Activated naive CD8-positive, alpha-beta T cell treated with anti-CD3 and anti-CD28 coated beads, Interleukin-2, amount 10 ng/mL, durations not matched to agents 7 days and 5 days (primary cell): ENCODE measurements around the gene SNCG. TPM values are rescaled to one million over a fixed set of nuclear protein-coding genes. Genes with fewer than 3 reads are reported as not detected.
A peak's percentile ranks its signal among the peaks of the same experiment; 100 is the strongest.
"Not testable (repeated sequence)": the region's sequence is repeated elsewhere in the genome, so short reads cannot be mapped to it uniquely, and the experiment has no call there.

Source experiments
- ATAC-seq: fragments of 150-1000 bp; cut with Tn5 transposase; one replicate; pipeline ENCODE4 v1.10.0; 2021; ENCODE audit warnings: low read depth, moderate library complexity
- POLR2A ChIA-PET: fragments of 350-600 bp; sonication (Branson Sonifier 250); formaldehyde crosslinking; loops from one replicate; lab custom pipeline; 2021; ENCODE audit warnings: antibody characterized with exemption; lab: Charles Lee
- DNase-seq: peaks from one replicate; pipeline ENCODE4 v3.0.0; 2021
- H3K27ac Mint-ChIP-seq: one replicate; pipeline ENCODE4 v1.8.0; 2022; ENCODE audit warnings: mild to moderate bottlenecking, mixed read lengths
- H3K27me3 Mint-ChIP-seq: one replicate; pipeline ENCODE4 v1.8.0; 2022; ENCODE audit warnings: mild to moderate bottlenecking, moderate library complexity, mixed read lengths
- H3K36me3 Mint-ChIP-seq: one replicate; pipeline ENCODE4 v1.8.0; 2021; ENCODE audit warnings: mild to moderate bottlenecking, mixed read lengths
- H3K4me1 Mint-ChIP-seq: one replicate; pipeline ENCODE4 v1.8.0; 2021; ENCODE audit warnings: mixed read lengths
- H3K4me3 Mint-ChIP-seq: one replicate; pipeline ENCODE4 v1.8.0; 2022; ENCODE audit warnings: mild to moderate bottlenecking, moderate library complexity, mixed read lengths
- H3K9me3 Mint-ChIP-seq: one replicate; pipeline ENCODE4 v1.8.0; 2021; ENCODE audit warnings: mixed read lengths
- total RNA-seq, 2 experiments: library from RNA; stranded (reverse); gene quantifications; one replicate each; pipeline ENCODE4 v1.2.3, GENCODE V29; 2021

SNCG gene
- total RNA-seq, 2 experiments from 2014 or later = not detected

DNA sequence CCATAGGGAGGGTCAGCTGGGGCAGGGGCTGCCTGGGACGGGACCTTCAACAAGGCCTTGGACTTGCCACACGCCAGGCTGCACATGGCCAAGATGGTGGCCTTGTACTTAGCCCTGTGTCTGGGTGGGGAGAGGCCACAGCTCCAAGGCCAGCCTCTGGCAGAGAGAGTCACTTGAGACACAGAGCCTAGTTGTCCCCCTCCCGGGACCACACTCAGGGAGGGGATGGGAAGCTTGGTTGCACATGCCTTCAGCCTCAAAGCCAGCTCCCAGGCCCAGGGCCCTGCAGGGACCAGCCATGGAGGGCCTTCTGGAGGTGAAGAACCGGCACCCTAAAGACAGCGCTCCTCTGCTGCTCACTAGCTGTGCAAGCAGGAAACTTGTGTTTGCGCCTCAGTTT is 17.7 kb upstream of the SNCG start:
- POLR2A ChIA-PET = interaction anchor here (1.0 kb wide), 1 partner anchor 26 kb away, joined by 4 read pairs; no protein-coding TSS in a partner anchor
- H3K27ac Mint-ChIP-seq = no peak overlapping the region

DNA sequence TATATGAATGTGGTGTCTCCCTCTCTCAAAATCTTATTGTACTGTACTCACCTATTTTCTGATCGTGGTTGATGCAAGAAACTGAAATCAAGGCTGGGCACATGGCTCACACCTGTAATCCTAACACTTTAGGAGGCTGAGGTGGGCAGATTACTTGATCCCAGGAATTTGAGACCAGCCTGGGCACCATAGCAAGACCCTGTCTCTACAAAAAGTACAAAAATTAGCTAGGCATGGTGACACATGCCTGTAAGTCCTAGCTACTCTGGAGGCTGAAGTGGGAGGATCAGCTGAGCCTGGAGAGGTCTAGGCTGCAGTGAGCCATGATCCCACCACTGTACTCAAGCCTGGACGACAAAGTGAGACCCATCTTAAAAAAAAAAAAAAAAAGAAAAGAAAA is 17.0 kb upstream of the SNCG start:
- Mint-ChIP-seq H3K4me1 (peaks cover 9% of the 10 kb centered on the region), H3K9me3 (no peaks in the 10 kb centered on the region), H3K4me3 (no peak overlapping the region), H3K36me3 (no peaks in the 10 kb centered on the region), H3K27ac (no peak overlapping the region), H3K27me3 (peaks cover 3% of the 10 kb centered on the region)
- DNase-seq = no peak
- POLR2A ChIA-PET = interaction anchor here (1.0 kb wide), 1 partner anchor 25 kb away, joined by 4 read pairs; no protein-coding TSS in a partner anchor
- no peak for ATAC-seq

More for the DNA sequence above, 17.7 kb upstream of the SNCG start:
- H3K4me3 Mint-ChIP-seq = no peak overlapping the region
- H3K36me3 Mint-ChIP-seq = no peaks in the 10 kb centered on the region
- peaks cover 3% of the 10 kb centered on the region for H3K27me3 Mint-ChIP-seq
- no peak for ATAC-seq
- DNase-seq = no peak
- H3K9me3 Mint-ChIP-seq = no peaks in the 10 kb centered on the region
- peaks cover 8% of the 10 kb centered on the region for H3K4me1 Mint-ChIP-seq

DNA sequence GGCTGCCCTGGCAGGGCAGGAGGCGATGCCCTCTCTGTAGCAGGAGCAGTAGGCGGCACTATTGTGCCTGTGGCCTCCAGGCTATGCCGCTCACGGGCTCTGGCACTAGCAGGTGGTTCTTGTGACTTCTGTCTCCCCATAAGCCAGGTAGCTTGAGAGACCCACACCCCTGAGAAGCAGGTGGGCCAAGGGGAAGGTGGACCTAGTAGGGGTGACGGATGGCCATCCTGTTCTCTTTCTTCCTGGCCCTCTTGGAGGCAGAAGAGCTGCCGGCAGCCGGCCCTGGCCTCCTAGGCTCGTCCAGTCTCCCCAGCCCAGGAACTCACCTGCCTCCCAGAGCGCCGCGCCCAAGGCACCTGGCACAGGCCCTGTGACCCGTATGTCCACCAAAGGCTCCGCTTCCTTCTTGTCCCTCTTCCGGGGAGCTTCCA is 16.4 kb upstream of the SNCG start:
- no peak for DNase-seq
- Mint-ChIP-seq H3K4me1 (peaks cover 9% of the 10 kb centered on the region), H3K9me3 (no peaks in the 10 kb centered on the region), H3K4me3 (no peak overlapping the region), H3K36me3 (no peaks in the 10 kb centered on the region), H3K27me3 (peaks cover 7% of the 10 kb centered on the region), H3K27ac (no peak overlapping the region)
- no peak for ATAC-seq
- POLR2A ChIA-PET = no interaction called here

DNA sequence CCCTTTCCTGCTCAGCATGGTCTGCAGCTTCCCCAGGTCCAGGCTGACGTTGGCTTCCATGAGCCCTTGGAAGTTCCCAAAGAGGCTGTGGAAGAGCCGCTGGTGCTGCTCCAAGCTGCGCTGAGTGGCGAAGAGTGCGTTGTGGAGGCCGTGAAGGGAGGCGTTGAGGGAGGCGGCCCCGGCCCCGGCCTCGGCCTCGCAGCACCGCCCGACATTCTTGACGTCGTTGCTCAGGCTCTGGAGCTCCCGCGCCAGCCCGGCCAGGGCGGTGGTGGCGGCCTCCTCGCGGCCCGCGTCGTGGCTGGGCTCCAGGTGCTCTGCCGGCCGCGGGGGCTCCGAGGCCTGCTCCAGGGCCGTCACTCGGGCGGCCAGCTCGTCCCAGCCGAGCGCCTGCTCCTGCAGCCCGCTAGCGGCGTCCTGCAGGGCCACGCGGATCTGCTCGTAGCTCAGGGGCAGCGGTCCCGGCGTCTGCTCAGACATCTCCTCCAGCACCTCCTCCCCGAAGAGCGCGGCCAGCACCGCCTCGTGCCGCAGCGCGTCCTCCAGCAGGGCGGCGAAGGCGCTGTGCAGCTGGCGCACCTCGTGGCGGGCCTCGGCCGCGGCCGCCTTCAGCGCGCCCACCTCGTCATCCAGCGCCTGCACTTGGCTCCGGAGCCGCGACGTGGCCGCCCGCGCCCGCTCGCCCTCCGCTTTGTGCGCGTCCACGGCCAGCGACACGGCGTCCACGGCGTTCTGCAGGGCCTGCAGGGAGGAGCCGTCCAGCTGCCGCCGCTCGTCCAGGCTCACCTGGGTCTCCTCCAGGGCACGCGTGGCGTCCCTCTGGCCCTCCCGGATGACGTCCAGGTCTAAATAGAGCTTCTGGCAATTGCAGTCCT is 15.7 kb upstream of the SNCG start:
- H3K27me3 Mint-ChIP-seq = peaks cover 5% of the 10 kb centered on the region
- ATAC-seq = no peak
- DNase-seq = no peak
- no peaks in the 10 kb centered on the region for H3K9me3 Mint-ChIP-seq
- H3K27ac Mint-ChIP-seq = no peak overlapping the region
- H3K36me3 Mint-ChIP-seq = no peaks in the 10 kb centered on the region
- peaks cover 9% of the 10 kb centered on the region for H3K4me1 Mint-ChIP-seq
- no peak overlapping the region for H3K4me3 Mint-ChIP-seq
- POLR2A ChIA-PET = no interaction called here

DNA sequence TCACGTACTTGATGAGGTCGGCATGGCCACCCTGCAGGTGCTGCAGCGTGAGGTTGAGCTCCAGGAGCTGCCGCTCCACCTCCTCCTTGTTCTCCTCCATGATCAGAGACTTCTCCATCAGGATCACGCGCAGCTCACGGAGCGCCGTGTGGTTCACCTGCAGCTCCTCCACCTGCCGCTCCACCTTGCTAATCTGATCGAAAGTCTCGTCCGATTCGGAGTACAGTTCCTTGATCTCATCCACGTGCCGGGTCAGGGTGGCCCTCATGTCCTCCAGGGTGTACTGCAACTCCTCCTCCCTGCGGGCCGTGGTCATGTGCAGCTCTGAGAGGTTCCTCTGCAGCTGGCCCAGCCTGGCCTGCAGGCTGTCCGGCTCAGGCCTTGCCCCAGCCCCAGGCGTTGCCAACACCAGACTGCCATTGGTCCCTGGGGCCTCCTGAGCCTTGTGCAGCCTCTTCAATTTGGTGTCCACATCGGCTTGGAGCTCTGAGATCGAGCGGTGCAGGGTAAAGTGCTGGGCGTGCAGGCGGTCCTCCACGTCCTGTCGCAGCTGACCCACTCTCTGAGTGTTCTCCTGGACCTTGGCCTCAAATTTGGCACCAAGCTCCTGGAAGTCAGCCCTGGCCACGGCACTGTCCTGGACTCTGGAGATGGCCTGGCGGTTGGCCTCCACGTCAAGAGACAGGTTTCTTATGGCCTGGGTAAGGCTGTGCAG is 14.9 kb upstream of the SNCG start:
- Mint-ChIP-seq H3K9me3 (no peaks in the 10 kb centered on the region), H3K27me3 (peaks cover 5% of the 10 kb centered on the region), H3K4me1 (peaks cover 9% of the 10 kb centered on the region), H3K4me3 (no peak overlapping the region), H3K36me3 (no peaks in the 10 kb centered on the region), H3K27ac (no peak overlapping the region)
- no peak for DNase-seq
- ATAC-seq = no peak
- POLR2A ChIA-PET = no interaction called here

DNA sequence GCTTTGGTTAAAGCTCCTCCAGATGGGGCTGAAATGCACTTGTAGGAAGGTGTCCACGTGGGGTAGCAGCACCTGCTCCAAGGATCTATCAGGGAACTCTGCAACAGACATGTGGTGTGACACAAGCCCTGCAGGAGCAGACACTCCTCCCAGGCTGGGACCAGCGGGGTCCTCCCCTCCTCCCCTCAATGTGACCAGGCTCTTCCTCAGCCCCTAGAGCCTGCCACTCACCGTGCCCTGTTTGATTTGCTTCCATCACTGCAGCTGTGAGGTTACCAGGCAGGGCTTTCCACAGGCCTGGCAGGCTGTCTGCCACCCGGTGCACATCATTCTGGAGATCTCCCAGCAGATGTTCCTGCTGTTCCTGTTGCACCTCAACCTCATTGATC is 14.4 kb upstream of the SNCG start:
- no peaks in the 10 kb centered on the region for H3K9me3 Mint-ChIP-seq
- H3K4me3 Mint-ChIP-seq = no peak overlapping the region
- H3K4me1 Mint-ChIP-seq = peaks cover 9% of the 10 kb centered on the region
- peaks cover 5% of the 10 kb centered on the region for H3K27me3 Mint-ChIP-seq
- H3K27ac Mint-ChIP-seq = no peak overlapping the region
- ATAC-seq (no peak), DNase-seq (no peak)
- no peaks in the 10 kb centered on the region for H3K36me3 Mint-ChIP-seq
- POLR2A ChIA-PET = no interaction called here

DNA sequence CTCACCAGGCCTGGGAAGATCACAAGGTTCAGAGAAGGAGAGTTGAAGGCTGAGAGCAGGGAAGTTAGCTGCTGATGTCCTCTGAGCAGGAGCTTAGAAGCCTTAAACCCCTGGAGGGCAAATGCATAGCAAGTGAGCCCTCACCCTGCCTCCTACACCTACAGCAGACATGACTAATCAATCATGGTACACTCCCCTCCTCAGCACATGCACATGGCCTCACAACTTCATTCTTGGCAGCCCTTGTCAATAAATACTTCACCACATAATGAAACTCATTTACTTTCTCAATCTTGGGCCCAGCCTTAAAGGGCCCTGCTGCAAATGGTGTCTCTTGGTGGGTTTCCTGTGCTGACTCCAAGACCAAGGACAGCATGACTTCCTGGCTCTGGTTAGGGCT is 13.9 kb upstream of the SNCG start:
- peaks cover 9% of the 10 kb centered on the region for H3K4me1 Mint-ChIP-seq

DNA sequence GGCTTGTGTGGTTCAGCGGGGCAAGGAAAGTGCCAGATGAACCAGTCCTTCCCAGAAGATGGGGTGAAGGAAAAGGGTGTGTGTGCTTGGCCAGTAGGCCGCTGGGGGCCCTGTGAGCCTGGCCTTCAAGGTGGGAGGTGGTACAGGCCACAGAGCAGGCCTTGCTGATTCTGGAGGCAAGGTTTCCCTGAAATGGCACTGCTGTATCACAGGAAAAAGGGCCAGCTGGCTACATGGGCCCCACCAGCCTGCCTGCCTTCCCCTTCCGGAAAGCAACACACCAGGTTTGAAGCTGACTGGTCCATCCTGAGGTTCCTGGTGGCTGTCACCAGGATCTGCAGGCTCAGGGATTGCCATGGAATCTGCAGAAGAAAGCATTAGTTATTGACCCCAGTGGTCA is 13.5 kb upstream of the SNCG start:
- H3K9me3 Mint-ChIP-seq = no peaks in the 10 kb centered on the region
- no peaks in the 10 kb centered on the region for H3K36me3 Mint-ChIP-seq
- H3K4me1 Mint-ChIP-seq = peaks cover 9% of the 10 kb centered on the region
- POLR2A ChIA-PET = no interaction called here
- peak overlapping the region; percentile 30 for H3K27ac Mint-ChIP-seq
- H3K27me3 Mint-ChIP-seq = peaks cover 5% of the 10 kb centered on the region
- H3K4me3 Mint-ChIP-seq = no peak overlapping the region
- ATAC-seq (no peak), DNase-seq (no peak)

More for the DNA sequence above, 13.9 kb upstream of the SNCG start:
- no peaks in the 10 kb centered on the region for H3K9me3 Mint-ChIP-seq
- POLR2A ChIA-PET = no interaction called here
- no peaks in the 10 kb centered on the region for H3K36me3 Mint-ChIP-seq
- ATAC-seq = peak; percentile 44
- peak overlapping the region; percentile 30 for H3K27ac Mint-ChIP-seq
- DNase-seq = no peak
- H3K27me3 Mint-ChIP-seq = peaks cover 5% of the 10 kb centered on the region
- H3K4me3 Mint-ChIP-seq = no peak overlapping the region

DNA sequence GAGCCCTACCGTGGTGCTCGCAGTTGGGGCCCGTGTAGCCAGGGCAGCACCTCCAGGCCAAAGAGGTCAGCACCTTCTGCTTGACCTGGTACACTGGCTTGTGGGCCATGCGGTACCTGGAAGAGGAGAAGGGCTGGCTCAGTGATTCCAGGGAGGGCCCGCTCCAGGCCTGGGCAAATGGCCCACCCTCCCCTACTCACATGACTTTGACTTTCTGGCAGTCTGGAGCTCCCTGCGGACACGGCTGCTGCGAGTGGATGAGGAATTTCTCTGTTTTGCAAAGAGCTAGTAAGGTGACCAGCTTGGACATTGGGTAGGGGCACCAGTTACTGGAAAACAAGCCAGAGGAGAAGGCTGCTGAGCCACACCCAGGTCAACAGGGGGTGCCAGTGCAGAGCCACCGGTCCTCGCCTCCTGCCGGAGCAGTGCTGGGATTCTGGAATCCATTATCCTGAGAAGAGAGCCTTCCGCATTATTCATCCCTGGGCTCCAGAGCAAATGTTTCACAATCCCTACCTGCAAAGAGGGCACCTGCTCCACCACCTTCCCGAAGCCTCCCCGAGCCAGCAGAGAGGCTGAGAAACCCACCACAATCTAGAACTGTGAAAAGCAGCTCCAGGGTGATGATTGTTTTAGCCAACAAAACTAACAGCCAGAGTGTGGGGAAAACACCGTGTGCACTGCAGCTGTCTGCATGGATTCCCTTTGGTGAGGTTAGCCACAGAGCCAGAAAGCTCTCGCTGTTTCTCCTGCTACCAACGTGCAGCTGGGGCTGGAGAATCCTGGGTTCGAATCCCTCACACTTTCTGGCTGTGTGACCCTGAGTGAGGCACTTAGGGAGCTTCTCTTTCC is 12.8 kb upstream of the SNCG start:
- POLR2A ChIA-PET = no interaction called here
- no peak for ATAC-seq
- DNase-seq = no peak
- Mint-ChIP-seq H3K4me3 (no peak overlapping the region), H3K27ac (no peak overlapping the region), H3K36me3 (peaks cover 3% of the 10 kb centered on the region), H3K4me1 (peaks cover 13% of the 10 kb centered on the region), H3K9me3 (no peaks in the 10 kb centered on the region), H3K27me3 (peaks cover 5% of the 10 kb centered on the region)

DNA sequence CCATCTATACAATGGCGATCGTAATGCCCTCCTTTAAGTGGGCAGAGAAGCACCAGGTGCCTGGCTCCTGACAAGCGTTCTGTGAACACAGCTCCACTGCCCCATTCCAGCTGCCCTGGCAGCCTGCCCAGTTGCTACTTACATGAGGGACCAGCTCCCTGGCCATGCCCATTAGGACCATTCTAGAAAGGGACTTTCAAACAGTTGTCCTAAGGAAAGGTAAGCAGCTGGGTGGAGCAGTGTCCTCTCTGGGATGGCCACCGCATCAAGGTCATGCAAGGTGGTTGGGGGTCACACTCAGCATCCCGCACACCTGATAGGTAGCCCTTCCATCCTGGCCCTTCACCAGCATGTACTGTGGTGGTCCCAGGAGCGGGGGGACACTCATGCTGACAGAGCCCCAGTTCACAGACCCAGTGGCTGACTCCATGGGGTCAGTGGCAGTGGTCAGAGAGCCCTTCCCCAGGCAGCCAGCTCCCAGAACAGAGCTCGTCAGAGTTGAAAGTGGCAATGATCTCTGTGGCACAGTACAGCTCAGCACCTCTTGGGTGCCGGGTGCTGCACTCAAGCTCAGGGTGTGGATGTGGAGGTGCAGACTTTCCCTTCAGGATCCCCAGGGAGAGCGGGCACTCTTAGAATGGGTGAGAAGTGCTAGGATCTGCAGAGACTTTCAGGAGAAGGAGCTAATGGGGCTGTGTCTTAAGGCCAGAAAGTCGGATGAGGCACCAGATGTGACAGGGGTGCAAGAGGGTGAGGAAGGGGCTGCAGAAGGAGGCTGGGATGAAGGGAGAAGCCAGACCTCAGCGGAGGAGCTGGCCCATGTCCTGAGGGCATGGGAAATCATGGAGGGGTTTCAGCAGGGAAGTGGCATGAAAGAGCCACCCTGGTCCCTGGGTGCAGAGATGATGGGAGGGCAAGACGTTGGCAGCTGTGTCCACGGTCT is 11.9 kb upstream of the SNCG start:
- DNase-seq (no peak), ATAC-seq (no peak)
- Mint-ChIP-seq H3K36me3 (peaks cover 4% of the 10 kb centered on the region), H3K27ac (no peak overlapping the region), H3K27me3 (peaks cover 4% of the 10 kb centered on the region), H3K4me1 (peaks cover 14% of the 10 kb centered on the region), H3K9me3 (no peaks in the 10 kb centered on the region), H3K4me3 (no peak overlapping the region)
- POLR2A ChIA-PET = no interaction called here

DNA sequence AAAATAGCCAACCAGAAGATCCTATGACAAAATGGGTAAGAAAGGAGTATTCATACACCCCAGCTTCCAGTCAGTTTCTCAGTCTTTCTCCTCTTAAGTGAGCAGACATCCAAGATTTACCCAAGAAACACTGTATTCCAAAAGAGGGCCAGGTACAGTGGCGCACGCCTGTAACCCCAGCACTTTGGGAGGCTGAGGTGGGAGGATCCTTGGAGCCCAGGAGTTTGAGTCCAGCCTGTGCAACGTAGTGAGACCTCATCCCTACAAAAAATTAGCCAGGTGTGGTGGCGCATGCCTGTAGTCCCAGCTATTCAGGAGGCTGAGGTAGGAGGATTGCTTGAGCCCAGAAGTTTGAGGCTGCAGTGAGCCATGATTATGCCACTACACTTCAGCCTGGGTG is 10.6 kb upstream of the SNCG start:
- H3K27ac Mint-ChIP-seq, POLR2A ChIA-PET, H3K4me3 Mint-ChIP-seq: not testable (repeated sequence)

DNA sequence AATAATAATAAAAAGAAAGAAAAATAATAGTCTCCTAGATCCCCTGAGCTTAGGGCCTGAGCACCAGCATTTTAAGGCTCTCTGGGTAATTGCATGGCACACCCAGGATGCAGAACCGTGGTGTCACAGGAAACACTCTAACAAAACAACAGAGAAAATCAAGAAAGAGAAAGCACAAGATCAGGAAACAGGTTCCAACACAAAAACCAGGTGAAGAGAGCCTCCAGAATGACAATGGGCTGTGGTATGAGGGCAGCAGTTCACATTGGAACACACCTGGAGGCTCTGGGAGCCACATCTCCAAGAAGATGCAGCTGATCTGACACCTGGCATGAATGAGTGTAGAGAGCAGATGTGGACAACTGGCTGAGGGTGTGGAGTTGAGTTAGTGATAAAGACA is 8.1 kb upstream of the SNCG start:
- POLR2A ChIA-PET = no interaction called here
- peak; percentile 71 for ATAC-seq

More for the DNA sequence above, 10.6 kb upstream of the SNCG start:
- not testable (repeated sequence) for H3K36me3 Mint-ChIP-seq, ATAC-seq, DNase-seq, H3K9me3 Mint-ChIP-seq, H3K27me3 Mint-ChIP-seq
- H3K4me1 Mint-ChIP-seq = peaks cover 14% of the 10 kb centered on the region

More for the DNA sequence above, 8.1 kb upstream of the SNCG start:
- Mint-ChIP-seq H3K9me3 (peaks cover 11% of the 10 kb centered on the region), H3K27me3 (peaks cover 3% of the 10 kb centered on the region), H3K4me1 (peaks cover 6% of the 10 kb centered on the region), H3K4me3 (peak overlapping the region; percentile 27), H3K36me3 (peaks cover 6% of the 10 kb centered on the region), H3K27ac (peak overlapping the region; percentile 83)
- DNase-seq = no peak
